Measurements from ENCODE around the gene VPS39. TPM values are rescaled to one million over a fixed set of nuclear protein-coding genes. Genes with fewer than 3 reads are reported as not detected.

The VPS39 gene
- total and polyA plus RNA-seq, 2 of the 13 experiments (the other 11 are each of a cell fraction or from before 2014, with no cell fraction given), result 22.9 to 32.0 TPM

GRCh38 chr15:42138968-42139386 lies 69.1 kb downstream of the VPS39 start (continued):
- TF ChIP-seq, protein P1, sequence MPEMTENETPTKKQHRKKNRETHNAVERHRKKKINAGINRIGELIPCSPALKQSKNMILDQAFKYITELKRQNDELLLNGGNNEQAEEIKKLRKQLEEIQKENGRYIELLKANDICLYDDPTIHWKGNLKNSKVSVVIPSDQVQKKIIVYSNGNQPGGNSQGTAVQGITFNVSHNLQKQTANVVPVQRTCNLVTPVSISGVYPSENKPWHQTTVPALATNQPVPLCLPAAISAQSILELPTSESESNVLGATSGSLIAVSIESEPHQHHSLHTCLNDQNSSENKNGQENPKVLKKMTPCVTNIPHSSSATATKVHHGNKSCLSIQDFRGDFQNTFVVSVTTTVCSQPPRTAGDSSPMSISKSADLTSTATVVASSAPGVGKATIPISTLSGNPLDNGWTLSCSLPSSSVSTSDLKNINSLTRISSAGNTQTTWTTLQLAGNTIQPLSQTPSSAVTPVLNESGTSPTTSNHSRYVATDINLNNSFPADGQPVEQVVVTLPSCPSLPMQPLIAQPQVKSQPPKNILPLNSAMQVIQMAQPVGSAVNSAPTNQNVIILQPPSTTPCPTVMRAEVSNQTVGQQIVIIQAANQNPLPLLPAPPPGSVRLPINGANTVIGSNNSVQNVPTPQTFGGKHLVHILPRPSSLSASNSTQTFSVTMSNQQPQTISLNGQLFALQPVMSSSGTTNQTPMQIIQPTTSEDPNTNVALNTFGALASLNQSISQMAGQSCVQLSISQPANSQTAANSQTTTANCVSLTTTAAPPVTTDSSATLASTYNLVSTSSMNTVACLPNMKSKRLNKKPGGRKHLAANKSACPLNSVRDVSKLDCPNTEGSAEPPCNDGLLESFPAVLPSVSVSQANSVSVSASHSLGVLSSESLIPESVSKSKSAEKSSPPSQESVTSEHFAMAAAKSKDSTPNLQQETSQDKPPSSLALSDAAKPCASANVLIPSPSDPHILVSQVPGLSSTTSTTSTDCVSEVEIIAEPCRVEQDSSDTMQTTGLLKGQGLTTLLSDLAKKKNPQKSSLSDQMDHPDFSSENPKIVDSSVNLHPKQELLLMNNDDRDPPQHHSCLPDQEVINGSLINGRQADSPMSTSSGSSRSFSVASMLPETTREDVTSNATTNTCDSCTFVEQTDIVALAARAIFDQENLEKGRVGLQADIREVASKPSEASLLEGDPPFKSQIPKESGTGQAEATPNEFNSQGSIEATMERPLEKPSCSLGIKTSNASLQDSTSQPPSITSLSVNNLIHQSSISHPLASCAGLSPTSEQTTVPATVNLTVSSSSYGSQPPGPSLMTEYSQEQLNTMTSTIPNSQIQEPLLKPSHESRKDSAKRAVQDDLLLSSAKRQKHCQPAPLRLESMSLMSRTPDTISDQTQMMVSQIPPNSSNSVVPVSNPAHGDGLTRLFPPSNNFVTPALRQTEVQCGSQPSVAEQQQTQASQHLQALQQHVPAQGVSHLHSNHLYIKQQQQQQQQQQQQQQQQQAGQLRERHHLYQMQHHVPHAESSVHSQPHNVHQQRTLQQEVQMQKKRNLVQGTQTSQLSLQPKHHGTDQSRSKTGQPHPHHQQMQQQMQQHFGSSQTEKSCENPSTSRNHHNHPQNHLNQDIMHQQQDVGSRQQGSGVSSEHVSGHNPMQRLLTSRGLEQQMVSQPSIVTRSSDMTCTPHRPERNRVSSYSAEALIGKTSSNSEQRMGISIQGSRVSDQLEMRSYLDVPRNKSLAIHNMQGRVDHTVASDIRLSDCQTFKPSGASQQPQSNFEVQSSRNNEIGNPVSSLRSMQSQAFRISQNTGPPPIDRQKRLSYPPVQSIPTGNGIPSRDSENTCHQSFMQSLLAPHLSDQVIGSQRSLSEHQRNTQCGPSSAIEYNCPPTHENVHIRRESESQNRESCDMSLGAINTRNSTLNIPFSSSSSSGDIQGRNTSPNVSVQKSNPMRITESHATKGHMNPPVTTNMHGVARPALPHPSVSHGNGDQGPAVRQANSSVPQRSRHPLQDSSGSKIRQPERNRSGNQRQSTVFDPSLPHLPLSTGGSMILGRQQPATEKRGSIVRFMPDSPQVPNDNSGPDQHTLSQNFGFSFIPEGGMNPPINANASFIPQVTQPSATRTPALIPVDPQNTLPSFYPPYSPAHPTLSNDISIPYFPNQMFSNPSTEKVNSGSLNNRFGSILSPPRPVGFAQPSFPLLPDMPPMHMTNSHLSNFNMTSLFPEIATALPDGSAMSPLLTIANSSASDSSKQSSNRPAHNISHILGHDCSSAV (CRISPR knock-in tag; IDR thresholded peaks at IDR 0.05; ENCODE audit: borderline replicate concordance), result no peak
- TF ChIP-seq TSC22D2 (CRISPR knock-in tag; IDR thresholded peaks at IDR 0.05; ENCODE audit: borderline replicate concordance) (0 out of 2 replicates have a peak, but pooled peaks have one; percentile 29), ZNF12 (CRISPR knock-in tag; IDR thresholded peaks at IDR 0.05) (peak; percentile 78), TRIM24 (CRISPR knock-in tag; IDR thresholded peaks at IDR 0.05) (peak; percentile 95), HDAC2 (CRISPR knock-in tag; IDR thresholded peaks at IDR 0.05) (peak; percentile 89), POLR2A (IDR thresholded peaks at IDR 0.05; ENCODE audit: insufficient read depth in 1 of 2, low read depth in 2 of 2, low read length in 2 of 2) (no peak), ZNF263 (CRISPR knock-in tag; IDR thresholded peaks at IDR 0.05) (no peak), ZNF766 (CRISPR knock-in tag; IDR thresholded peaks at IDR 0.05; ENCODE audit: borderline replicate concordance) (no peak), HDAC6 (IDR thresholded peaks at IDR 0.05; ENCODE audit: low read depth, low read length) (no peak), SETDB1 (CRISPR knock-in tag; IDR thresholded peaks at IDR 0.05; ENCODE audit: borderline replicate concordance) (peak; percentile 99), MIER3 (CRISPR knock-in tag; IDR thresholded peaks at IDR 0.05; ENCODE audit: borderline replicate concordance) (peak; percentile 89; the same call in 1 of the 2 replicates), ZNF782 (CRISPR knock-in tag; IDR thresholded peaks at IDR 0.05; ENCODE audit: borderline replicate concordance) (no peak), FOXA3 (CRISPR knock-in tag; IDR thresholded peaks at IDR 0.05) (peak; percentile 90), HNRNPUL1 (IDR thresholded peaks at IDR 0.05; ENCODE audit: low read depth, low read length) (no peak), ZNF33A (CRISPR knock-in tag; IDR thresholded peaks at IDR 0.05; ENCODE audit: borderline replicate concordance) (0 out of 2 replicates have a peak, but pooled peaks have one; percentile 39), STAT5B (CRISPR knock-in tag; IDR thresholded peaks at IDR 0.05) (0 out of 2 replicates have a peak, but pooled peaks have one; percentile 39), SIX4 (CRISPR knock-in tag; IDR thresholded peaks at IDR 0.05) (0 out of 2 replicates have a peak, but pooled peaks have one; percentile 16), FOXM1 (CRISPR knock-in tag; IDR thresholded peaks at IDR 0.05) (no peak), ZNF468 (CRISPR knock-in tag; IDR thresholded peaks at IDR 0.05) (no peak)
- TF ChIP-seq, protein P2, sequence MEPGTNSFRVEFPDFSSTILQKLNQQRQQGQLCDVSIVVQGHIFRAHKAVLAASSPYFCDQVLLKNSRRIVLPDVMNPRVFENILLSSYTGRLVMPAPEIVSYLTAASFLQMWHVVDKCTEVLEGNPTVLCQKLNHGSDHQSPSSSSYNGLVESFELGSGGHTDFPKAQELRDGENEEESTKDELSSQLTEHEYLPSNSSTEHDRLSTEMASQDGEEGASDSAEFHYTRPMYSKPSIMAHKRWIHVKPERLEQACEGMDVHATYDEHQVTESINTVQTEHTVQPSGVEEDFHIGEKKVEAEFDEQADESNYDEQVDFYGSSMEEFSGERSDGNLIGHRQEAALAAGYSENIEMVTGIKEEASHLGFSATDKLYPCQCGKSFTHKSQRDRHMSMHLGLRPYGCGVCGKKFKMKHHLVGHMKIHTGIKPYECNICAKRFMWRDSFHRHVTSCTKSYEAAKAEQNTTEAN (CRISPR knock-in tag; conservative IDR thresholded peaks at IDR 0.05), result no peak

Measured in HepG2 (cell line).